HFF-Myc (cell line): ENCODE results near the gene NOC2L.

ENCODE experiments used
- DNase-seq: peaks from one replicate; pipeline ENCODE4 v3.0.0-alpha.2; 2011; ENCODE audit warnings: low read depth; ENCODE audit errors: extremely low read depth
- H3K4me3 ChIP-seq: replicated peaks from 2 replicates; pipeline ENCODE4 v1.5.1; 2011; ENCODE audit warnings: low read depth, mild to moderate bottlenecking, control low read depth, low read length
- TF ChIP-seq, protein P1 (sequence below): IDR thresholded peaks from 2 replicates; pipeline ENCODE4 v1.5.1; 2012; ENCODE audit warnings: mild to moderate bottlenecking, low read depth, low read length, control low read depth; ENCODE audit errors: missing control alignments

NOC2L gene

DNA sequence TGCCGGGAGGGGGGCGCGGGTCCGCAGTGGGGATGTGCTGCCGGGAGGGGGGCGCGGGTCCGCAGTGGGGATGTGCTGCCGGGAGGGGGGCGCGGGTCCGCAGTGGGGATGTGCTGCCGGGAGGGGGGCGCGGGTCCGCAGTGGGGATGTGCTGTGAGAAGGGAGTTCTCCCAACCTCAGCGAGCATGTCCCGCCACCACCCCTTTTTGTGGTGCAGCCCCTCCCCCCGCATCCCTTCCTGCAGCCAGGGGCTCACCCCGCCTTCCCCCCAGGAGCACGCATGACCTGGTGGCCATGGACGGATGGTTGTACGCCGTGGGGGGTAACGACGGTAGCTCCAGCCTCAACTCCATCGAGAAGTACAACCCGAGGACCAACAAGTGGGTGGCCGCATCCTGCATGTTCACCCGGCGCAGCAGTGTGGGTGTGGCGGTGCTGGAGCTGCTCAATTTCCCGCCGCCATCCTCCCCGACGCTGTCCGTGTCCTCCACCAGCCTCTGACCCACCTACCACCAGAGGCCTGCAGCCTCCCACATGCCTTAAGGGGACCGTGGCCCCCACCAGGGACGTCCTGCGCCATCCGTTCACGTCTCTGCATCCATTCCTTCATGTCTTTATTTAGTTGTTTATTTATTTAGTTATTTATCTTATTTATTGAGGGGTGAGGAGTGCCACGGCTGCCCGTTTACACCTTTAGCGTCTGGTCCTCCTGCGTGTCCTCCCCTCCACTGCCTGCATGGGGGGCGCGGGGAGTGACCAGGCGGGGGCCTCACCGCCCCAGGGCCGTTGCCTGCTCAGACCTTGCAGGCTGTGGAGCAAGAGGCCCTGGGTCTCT, 5.9 kb upstream of the NOC2L start:
- TF ChIP-seq, protein P1, sequence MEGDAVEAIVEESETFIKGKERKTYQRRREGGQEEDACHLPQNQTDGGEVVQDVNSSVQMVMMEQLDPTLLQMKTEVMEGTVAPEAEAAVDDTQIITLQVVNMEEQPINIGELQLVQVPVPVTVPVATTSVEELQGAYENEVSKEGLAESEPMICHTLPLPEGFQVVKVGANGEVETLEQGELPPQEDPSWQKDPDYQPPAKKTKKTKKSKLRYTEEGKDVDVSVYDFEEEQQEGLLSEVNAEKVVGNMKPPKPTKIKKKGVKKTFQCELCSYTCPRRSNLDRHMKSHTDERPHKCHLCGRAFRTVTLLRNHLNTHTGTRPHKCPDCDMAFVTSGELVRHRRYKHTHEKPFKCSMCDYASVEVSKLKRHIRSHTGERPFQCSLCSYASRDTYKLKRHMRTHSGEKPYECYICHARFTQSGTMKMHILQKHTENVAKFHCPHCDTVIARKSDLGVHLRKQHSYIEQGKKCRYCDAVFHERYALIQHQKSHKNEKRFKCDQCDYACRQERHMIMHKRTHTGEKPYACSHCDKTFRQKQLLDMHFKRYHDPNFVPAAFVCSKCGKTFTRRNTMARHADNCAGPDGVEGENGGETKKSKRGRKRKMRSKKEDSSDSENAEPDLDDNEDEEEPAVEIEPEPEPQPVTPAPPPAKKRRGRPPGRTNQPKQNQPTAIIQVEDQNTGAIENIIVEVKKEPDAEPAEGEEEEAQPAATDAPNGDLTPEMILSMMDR, result no peak
- H3K4me3 ChIP-seq, result no peak overlapping the region
- no peak for DNase-seq

DNA sequence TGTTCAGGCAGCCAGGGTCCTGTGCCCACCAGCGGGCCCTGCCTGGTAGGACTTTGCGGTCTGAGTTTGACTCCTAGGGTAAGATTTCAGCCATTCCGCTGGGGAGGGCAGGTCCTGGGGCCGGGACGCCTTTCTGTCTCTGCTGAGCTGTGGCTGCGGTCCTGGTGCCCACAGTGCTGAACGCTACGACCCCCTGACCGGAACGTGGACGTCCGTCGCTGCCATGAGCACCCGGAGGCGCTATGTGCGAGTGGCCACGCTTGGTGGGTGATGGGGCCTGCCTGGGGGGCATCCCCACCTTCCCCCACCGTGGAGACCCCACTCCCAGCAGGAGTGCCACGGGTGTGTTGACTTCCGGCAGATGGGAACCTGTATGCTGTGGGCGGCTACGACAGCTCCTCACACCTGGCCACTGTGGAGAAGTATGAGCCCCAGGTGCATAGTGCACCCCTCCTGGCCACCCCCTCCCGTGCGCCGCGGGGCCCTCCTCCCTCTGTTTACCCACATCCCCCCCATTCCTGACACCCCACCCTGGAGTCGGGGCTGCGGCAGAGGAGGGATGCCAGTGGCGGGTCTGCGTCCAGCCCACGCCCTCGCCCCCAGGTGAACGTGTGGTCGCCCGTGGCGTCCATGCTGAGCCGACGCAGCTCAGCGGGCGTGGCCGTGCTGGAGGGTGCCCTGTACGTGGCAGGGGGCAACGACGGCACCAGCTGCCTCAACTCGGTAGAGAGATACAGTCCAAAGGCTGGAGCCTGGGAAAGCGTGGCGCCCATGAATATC, 4.9 kb upstream of the NOC2L start:
- no peak overlapping the region for H3K4me3 ChIP-seq
- TF ChIP-seq, protein P1, result no peak
- no peak for DNase-seq

DNA sequence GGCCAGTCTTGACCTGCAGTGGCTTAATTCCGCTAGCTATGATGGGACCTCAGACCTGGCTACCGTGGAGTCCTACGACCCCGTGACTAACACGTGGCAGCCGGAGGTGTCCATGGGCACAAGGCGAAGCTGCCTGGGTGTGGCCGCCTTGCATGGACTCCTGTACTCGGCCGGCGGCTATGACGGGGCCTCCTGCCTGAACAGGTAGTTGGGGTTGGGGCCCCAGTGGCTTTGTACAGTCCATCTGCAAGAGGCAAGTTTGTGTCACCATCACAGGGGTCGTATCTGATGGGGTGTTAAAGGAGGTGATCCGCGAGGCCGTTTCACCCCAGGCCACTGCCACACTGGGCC, 4.2 kb upstream of the NOC2L start:
- no peak overlapping the region for H3K4me3 ChIP-seq
- TF ChIP-seq, protein P1, result no peak
- no peak for DNase-seq

DNA sequence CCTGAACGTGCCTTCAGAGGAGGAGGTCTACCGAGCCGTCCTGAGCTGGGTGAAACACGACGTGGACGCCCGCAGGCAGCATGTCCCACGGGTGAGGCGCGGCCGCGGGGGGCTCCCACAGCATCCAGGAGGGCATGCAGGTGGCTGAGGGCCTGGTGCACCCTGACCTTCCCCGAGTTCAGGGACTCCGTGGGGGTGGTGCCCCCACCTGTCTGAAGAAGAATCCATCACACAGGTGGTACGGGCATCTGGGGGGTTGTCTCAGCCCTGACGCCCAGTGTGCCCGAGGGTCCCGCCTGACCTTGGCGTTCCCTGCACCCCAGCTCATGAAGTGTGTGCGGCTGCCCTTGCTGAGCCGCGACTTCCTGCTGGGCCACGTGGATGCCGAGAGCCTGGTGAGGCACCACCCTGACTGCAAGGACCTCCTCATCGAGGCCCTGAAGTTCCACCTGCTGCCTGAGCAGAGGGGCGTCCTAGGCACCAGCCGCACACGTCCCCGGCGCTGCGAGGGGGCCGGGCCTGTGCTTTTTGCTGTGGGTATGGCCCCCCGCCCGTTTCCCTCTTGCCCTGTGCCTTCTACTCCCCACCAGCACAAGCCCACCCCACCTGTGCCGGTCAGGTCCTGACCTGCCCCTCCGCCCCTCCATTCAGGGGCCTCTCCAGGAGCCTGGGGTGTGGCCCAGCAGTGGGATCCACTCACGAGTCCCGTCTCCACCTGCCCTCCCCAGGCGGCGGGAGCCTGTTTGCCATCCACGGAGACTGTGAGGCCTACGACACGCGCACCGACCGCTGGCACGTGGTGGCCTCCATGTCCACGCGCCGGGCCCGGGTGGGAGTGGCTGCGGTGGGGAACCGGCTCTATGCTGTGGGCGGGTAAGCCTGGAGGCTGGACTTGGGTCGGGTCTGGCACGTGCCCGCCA, 3.6 kb upstream of the NOC2L start:
- DNase-seq, result no peak
- TF ChIP-seq, protein P1, result no peak
- no peak overlapping the region for H3K4me3 ChIP-seq

DNA sequence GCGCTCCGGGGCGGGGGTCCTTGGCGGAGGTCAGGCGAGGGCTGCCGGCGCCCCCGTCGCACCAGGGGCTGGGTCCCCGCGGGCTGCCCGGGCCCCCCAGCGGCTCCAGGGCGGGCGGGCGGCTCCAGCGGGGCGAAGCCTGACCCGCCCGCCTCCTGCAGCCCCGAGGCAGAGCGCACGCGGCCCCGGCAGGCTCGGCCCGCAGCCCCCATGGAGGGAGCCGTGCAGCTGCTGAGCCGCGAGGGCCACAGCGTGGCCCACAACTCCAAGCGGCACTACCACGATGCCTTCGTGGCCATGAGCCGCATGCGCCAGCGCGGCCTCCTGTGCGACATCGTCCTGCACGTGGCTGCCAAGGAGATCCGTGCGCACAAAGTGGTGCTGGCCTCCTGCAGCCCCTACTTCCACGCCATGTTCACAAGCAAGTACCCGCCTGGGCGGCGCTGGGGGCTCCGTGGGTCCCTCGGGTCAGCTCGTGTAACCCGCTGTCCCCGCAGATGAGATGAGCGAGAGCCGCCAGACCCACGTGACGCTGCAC, 2.1 kb upstream of the NOC2L start:
- peak overlapping the region; percentile 60 for H3K4me3 ChIP-seq
- no peak for DNase-seq
- TF ChIP-seq, protein P1, result no peak
